GM19099 (cell line): Measurements from ENCODE around the gene ENPP1.

ENCODE experiments used
- POLR2A ChIP-seq: IDR thresholded peaks from 3 replicates; pipeline ENCODE4 v1.6.1; 2011; ENCODE audit warnings: low read depth; ENCODE audit not compliant: insufficient read length; ENCODE audit errors: extremely low read depth

ENPP1 gene

GRCh38 chr6:131911951-131912350, 104.1 kb downstream of the ENPP1 start:
- TF ChIP-seq POLR2A = no peak

GRCh38 chr6:131914234-131914633, 106.4 kb downstream of the ENPP1 start:
- TF ChIP-seq POLR2A = no peak

DNA sequence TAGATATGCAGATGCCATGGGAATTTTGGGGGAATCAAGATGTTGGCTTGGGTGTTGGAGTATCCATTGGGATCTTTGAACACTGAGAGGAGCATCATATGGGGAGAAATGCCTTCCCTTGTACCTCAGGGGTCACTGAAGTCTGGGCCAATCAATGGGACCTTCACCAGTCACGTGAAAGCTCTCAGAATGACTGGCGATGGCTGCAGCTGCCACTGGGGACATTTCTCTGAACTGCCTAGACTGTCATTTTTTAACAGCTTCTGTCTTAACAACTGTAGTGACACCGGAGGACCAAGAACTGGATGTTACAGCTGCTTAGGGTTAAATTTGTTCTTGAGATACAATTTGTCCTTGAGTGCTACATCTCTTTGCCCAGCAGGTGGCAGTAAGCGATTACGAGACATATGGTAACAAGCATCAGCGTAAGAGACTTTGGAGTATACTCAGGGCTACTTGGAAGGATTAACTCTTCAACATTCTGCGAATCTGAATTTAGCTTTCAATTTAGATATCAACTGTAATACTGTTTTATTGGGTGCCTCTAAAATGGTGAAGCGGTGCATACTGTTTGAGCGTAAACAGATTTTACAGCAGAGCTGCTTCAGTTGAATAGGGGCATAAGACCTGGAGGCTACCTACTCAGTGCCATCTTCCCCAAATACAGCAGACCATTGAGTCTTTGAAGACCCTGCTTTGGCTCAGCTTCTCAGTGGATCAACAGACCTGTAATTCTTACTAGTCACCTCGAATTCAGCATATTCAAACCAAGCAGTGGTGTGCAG, 107.3 kb downstream of the ENPP1 start:
- TF ChIP-seq POLR2A = no peak

- no peak for TF ChIP-seq POLR2A
Measured at GRCh38 chr6:131916847-131917246, 109.0 kb downstream of the ENPP1 start.

GRCh38 chr6:131917318-131917717, 109.5 kb downstream of the ENPP1 start:
- TF ChIP-seq POLR2A = no peak

DNA sequence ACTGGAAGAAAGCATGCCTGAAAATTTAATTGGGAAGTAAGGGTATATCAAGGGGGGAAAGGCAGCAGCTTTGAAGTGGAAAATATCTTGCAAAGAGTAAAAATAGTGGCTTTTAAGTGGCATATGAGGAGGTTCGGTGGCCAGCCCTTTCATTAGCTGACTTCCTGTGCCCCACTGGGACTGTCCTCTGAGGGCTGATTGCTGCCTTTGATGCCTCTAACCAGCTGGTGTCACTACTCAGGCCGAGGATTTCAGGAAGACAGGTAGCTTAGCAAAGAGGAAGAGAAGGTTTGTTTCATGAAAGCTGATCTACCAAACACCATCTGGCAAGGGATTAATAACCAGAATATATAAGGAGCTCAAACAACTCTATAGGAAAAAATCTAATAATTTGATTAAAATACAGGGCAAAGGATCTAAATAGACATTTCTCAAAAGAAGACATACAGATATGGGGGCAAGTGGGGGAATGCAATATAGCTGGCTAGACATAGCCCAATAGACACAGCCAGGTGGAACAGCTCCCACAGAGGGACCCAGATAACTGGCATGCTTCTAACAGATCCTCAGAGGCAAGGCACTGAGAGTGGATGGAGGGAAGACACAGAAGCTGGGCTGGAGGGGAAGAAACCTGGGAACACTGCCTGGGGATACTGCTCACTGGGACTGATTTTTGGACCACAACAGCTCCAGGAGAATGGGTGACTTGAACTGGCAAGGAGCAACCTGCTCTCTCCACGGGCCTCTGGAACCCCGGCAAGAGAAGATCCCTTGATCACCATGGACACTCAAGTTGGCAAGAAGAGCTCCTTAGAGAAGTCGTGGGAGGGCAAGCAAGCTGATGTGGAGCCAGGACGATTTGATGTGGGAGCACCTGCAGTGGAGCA, 110.2 kb downstream of the ENPP1 start:
- TF ChIP-seq POLR2A = no peak

- TF ChIP-seq POLR2A = no peak
Measured at GRCh38 chr6:131918650-131919355, 111.0 kb downstream of the ENPP1 start.

DNA sequence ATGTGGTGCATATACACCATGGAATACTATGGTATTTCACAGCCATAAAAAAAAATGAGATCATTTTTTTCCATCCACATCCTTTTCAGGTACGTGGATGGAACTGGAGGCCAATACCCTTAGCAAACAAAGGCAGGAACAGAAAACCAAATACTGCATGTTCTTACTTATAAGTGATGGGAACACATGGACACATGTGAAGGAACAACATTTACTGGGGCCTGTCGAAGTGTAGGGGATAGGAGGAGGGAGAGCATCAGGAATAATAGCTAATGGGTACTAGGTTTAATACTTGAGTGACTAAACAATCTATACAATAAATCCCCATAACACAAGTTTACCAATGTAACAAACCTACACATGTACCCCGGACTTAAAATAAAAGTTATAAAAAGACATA, 112.8 kb downstream of the ENPP1 start:
- no peak for TF ChIP-seq POLR2A

GRCh38 chr6:131923356-131923755, 115.5 kb downstream of the ENPP1 start:
- no peak for TF ChIP-seq POLR2A

- TF ChIP-seq POLR2A = no peak
Measured at GRCh38 chr6:131924881-131925474, 117.2 kb downstream of the ENPP1 start.

GRCh38 chr6:131929264-131929663, 121.4 kb downstream of the ENPP1 start:
- TF ChIP-seq POLR2A = no peak

DNA sequence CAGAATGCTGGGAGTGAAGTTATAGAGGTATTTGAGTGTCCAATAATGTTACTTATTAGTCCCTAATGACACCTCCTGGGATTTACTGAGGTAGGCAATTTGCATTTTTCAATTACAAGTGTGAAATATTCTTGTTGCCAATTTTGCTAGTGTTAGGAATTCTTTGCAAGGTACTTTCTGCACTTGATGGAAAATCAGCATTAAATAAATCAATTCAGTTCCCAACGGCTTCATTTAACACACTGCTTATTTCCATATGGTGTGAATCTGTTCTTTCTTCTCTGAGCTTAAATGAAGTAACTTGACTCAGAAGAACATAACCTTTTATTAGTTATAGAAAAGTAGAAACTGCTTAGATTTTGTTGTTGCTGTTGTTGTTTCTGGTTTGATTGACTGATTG, 122.2 kb downstream of the ENPP1 start:
- no peak for TF ChIP-seq POLR2A

- TF ChIP-seq POLR2A = no peak
Measured at GRCh38 chr6:131931063-131931750, 123.4 kb downstream of the ENPP1 start.

GRCh38 chr6:131936156-131936555, 128.3 kb downstream of the ENPP1 start:
- no peak for TF ChIP-seq POLR2A
